Measurements from ENCODE around the gene PATJ. TPM values are rescaled to one million over a fixed set of nuclear protein-coding genes. Genes with fewer than 3 reads are reported as not detected.
"Not testable (repeated sequence)": the region's sequence is repeated elsewhere in the genome, so short reads cannot be mapped to it uniquely, and the experiment has no call there.

Gene PATJ
- polyA plus RNA-seq, 1 donor from 2014 or later = 7.8 TPM

DNA sequence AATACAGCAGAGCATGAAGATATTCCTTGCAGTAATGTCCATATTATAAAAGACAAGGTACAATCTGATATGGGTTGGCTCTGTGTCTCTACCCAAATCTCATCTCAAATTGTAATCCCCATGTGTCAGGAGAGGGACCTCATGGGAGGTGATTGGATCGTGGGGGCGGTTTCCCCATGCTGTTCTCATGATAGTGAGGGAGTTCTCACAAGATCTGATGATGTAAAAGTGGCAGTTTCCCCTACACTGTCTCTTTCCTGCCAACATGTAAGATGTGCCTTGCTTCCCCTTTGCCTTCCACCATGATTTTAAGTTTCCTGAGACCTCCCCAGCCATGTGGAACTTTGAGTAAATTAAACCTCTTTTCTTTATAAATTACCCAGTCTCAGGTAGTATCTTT lies 152.0 kb downstream of the PATJ start:
- not testable (repeated sequence) for H3K9me3 ChIP-seq (ENCODE audit: low read length); H3K4me3 ChIP-seq (ENCODE audit: low read length); H3K27ac ChIP-seq (ENCODE audit: low read length); H3K9me2 ChIP-seq (ENCODE audit: insufficient read depth, low read length); H2AFZ ChIP-seq (ENCODE audit: low read depth, low read length); H4K20me1 ChIP-seq (ENCODE audit: insufficient read depth); H3K9ac ChIP-seq (ENCODE audit: low read length); H3K27me3 ChIP-seq (ENCODE audit: insufficient read depth, low read depth, low read length); H3K79me2 ChIP-seq (replicated peaks; ENCODE audit: insufficient read depth, low read length); H3K4me2 ChIP-seq (ENCODE audit: low read length); H3F3A ChIP-seq (ENCODE audit: insufficient read depth, low read length, poor library complexity, severe bottlenecking); H3K36me3 ChIP-seq (ENCODE audit: insufficient read depth, low read length)

DNA sequence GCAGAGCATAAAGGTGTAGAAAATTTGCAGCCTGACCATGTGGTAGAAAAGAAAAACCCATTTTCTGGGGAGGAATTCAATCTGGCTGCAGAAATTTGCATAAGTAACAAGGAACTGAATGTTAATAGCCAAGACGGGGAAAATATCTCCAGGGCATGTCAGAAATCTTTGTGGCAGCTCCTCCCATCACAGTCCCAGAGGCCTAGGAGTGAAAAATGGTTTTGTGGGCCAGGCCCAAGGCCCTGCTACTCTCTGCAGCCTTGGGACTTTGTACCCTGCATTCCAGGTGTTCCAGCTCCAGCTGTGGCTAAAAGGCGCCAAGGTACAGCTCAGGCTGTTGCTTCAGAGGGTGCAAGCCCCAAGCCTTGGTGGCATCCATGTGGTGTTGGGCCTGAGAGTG lies 152.9 kb downstream of the PATJ start:
- Histone ChIP-seq H3K4me2 (ENCODE audit: low read length) (no peak overlapping the region), H3K27ac (ENCODE audit: low read length) (no peak overlapping the region), H3K9me2 (ENCODE audit: insufficient read depth, low read length) (no peaks in the 10 kb centered on the region), H2AFZ (ENCODE audit: low read depth, low read length) (no peak overlapping the region), H3K9ac (ENCODE audit: low read length) (no peak overlapping the region), H3F3A (ENCODE audit: insufficient read depth, low read length, poor library complexity, severe bottlenecking) (no peaks in the 10 kb centered on the region), H3K9me3 (ENCODE audit: low read length) (no peaks in the 10 kb centered on the region), H3K36me3 (ENCODE audit: insufficient read depth, low read length) (no peaks in the 10 kb centered on the region), H3K79me2 (replicated peaks; ENCODE audit: insufficient read depth, low read length) (no peaks in the 10 kb centered on the region), H3K4me3 (ENCODE audit: low read length) (no peak overlapping the region), H4K20me1 (ENCODE audit: insufficient read depth) (no peaks in the 10 kb centered on the region), H3K27me3 (ENCODE audit: insufficient read depth, low read depth, low read length) (no peaks in the 10 kb centered on the region)
- TF ChIP-seq TAF1 (IDR thresholded peaks at IDR 0.05; ENCODE audit: low read depth) (no peak), EP300 (conservative IDR thresholded peaks at IDR 0.05; ENCODE audit: poor library complexity, severe bottlenecking) (no peak), RAD21 (conservative IDR thresholded peaks at IDR 0.05) (no peak), POLR2AphosphoS5 (IDR thresholded peaks at IDR 0.05) (no peak), SMC3 (conservative IDR thresholded peaks at IDR 0.05; ENCODE audit: poor library complexity) (no peak), MXI1 (conservative IDR thresholded peaks at IDR 0.05; ENCODE audit: poor library complexity, severe bottlenecking) (no peak)
- TF ChIP-seq, protein P1, sequence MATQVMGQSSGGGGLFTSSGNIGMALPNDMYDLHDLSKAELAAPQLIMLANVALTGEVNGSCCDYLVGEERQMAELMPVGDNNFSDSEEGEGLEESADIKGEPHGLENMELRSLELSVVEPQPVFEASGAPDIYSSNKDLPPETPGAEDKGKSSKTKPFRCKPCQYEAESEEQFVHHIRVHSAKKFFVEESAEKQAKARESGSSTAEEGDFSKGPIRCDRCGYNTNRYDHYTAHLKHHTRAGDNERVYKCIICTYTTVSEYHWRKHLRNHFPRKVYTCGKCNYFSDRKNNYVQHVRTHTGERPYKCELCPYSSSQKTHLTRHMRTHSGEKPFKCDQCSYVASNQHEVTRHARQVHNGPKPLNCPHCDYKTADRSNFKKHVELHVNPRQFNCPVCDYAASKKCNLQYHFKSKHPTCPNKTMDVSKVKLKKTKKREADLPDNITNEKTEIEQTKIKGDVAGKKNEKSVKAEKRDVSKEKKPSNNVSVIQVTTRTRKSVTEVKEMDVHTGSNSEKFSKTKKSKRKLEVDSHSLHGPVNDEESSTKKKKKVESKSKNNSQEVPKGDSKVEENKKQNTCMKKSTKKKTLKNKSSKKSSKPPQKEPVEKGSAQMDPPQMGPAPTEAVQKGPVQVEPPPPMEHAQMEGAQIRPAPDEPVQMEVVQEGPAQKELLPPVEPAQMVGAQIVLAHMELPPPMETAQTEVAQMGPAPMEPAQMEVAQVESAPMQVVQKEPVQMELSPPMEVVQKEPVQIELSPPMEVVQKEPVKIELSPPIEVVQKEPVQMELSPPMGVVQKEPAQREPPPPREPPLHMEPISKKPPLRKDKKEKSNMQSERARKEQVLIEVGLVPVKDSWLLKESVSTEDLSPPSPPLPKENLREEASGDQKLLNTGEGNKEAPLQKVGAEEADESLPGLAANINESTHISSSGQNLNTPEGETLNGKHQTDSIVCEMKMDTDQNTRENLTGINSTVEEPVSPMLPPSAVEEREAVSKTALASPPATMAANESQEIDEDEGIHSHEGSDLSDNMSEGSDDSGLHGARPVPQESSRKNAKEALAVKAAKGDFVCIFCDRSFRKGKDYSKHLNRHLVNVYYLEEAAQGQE (IDR thresholded peaks at IDR 0.05; ENCODE audit: borderline replicate concordance) = no peak
- TF ChIP-seq, protein P2, sequence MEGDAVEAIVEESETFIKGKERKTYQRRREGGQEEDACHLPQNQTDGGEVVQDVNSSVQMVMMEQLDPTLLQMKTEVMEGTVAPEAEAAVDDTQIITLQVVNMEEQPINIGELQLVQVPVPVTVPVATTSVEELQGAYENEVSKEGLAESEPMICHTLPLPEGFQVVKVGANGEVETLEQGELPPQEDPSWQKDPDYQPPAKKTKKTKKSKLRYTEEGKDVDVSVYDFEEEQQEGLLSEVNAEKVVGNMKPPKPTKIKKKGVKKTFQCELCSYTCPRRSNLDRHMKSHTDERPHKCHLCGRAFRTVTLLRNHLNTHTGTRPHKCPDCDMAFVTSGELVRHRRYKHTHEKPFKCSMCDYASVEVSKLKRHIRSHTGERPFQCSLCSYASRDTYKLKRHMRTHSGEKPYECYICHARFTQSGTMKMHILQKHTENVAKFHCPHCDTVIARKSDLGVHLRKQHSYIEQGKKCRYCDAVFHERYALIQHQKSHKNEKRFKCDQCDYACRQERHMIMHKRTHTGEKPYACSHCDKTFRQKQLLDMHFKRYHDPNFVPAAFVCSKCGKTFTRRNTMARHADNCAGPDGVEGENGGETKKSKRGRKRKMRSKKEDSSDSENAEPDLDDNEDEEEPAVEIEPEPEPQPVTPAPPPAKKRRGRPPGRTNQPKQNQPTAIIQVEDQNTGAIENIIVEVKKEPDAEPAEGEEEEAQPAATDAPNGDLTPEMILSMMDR (IDR thresholded peaks at IDR 0.05; ENCODE audit: poor library complexity, severe bottlenecking) = no peak

DNA sequence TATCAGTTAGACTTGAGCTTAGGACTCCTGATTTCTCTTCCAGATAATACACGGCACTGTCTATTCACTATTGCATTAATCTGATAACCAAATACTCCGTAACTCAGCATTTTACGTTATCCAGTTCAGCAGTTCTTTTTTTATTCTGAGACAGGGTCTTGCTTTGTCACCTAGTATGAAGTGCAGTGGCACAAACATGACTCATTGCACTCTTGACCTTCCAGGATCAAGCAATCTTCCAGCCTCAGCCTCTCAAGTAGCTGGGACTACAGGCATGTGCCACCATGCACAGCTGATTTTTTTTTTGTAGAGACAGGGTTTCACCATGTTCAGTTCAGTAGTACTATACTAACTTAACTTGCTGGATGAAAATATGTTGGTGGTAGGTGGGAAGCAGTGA lies 156.4 kb downstream of the PATJ start:
- no peaks in the 10 kb centered on the region for H3K9me2 ChIP-seq (ENCODE audit: insufficient read depth, low read length)
- H3K9me3 ChIP-seq (ENCODE audit: low read length) = no peaks in the 10 kb centered on the region
- H3K27me3 ChIP-seq (ENCODE audit: insufficient read depth, low read depth, low read length) = no peaks in the 10 kb centered on the region
- TF ChIP-seq, protein P2 (IDR thresholded peaks at IDR 0.05; ENCODE audit: poor library complexity, severe bottlenecking) = no peak
- no peak for TF ChIP-seq EP300 (conservative IDR thresholded peaks at IDR 0.05; ENCODE audit: poor library complexity, severe bottlenecking)
- TF ChIP-seq SMC3 (conservative IDR thresholded peaks at IDR 0.05; ENCODE audit: poor library complexity) = no peak
- no peak for TF ChIP-seq MXI1 (conservative IDR thresholded peaks at IDR 0.05; ENCODE audit: poor library complexity, severe bottlenecking)
- no peak for TF ChIP-seq TAF1 (IDR thresholded peaks at IDR 0.05; ENCODE audit: low read depth)
- TF ChIP-seq RAD21 (conservative IDR thresholded peaks at IDR 0.05) = no peak
- no peak for TF ChIP-seq EZH2 (IDR thresholded peaks at IDR 0.05; ENCODE audit: borderline replicate concordance, insufficient read depth, low read length, poor library complexity, severe bottlenecking)
- TF ChIP-seq, protein P1 (IDR thresholded peaks at IDR 0.05; ENCODE audit: borderline replicate concordance) = no peak
- TF ChIP-seq POLR2AphosphoS5 (IDR thresholded peaks at IDR 0.05) = no peak
- H3F3A ChIP-seq (ENCODE audit: insufficient read depth, low read length, poor library complexity, severe bottlenecking) = no peaks in the 10 kb centered on the region
- no peak overlapping the region for H3K4me2 ChIP-seq (ENCODE audit: low read length)
- no peaks in the 10 kb centered on the region for H3K79me2 ChIP-seq (replicated peaks; ENCODE audit: insufficient read depth, low read length)
- no peak overlapping the region for H3K9ac ChIP-seq (ENCODE audit: low read length)
- H3K27ac ChIP-seq (ENCODE audit: low read length) = no peak overlapping the region
- H3K36me3 ChIP-seq (ENCODE audit: insufficient read depth, low read length) = no peaks in the 10 kb centered on the region
- H2AFZ ChIP-seq (ENCODE audit: low read depth, low read length) = no peak overlapping the region
- no peaks in the 10 kb centered on the region for H4K20me1 ChIP-seq (ENCODE audit: insufficient read depth)
- H3K4me3 ChIP-seq (ENCODE audit: low read length) = no peak overlapping the region

Data from neural cell (in vitro differentiated cells).